SH-SY5Y (cell line): ENCODE data around the gene SACM1L.

Experiments
- GATA2 ChIP-seq: IDR thresholded peaks from 2 replicates; pipeline ENCODE4 v1.6.1; 2011; ENCODE audit warnings: mild to moderate bottlenecking, low read depth, low read length
- GATA3 ChIP-seq: IDR thresholded peaks from 2 replicates; pipeline ENCODE4 v1.6.1; 2011; ENCODE audit warnings: low read depth, mild to moderate bottlenecking, low read length, moderate library complexity

GRCh38 chr3:45778761-45779201, 89.6 kb downstream of the SACM1L start:
- TF ChIP-seq GATA3 (no peak), GATA2 (no peak)
